ENCODE data around the gene TPRG1.
A peak's percentile ranks its signal among the peaks of the same experiment; 100 is the strongest.

The TPRG1 gene

GRCh38 chr3:189227249-189227648 is 55.5 kb downstream of the TPRG1 start:
- no peaks in the 10 kb centered on the region for H3K27me3 ChIP-seq (ENCODE audit: insufficient read depth, poor library complexity, severe bottlenecking)
- TF ChIP-seq REST (IDR thresholded peaks at IDR 0.05; ENCODE audit: insufficient replicate concordance, low read depth), result no peak
- TF ChIP-seq POLR2AphosphoS5 (IDR thresholded peaks at IDR 0.05; ENCODE audit: low read depth), result no peak
- TF ChIP-seq GABPA (IDR thresholded peaks at IDR 0.05; ENCODE audit: low read depth), result no peak
- no peak for TF ChIP-seq CTCF (IDR thresholded peaks at IDR 0.05; ENCODE audit: insufficient read depth, low read length)
- no peak for TF ChIP-seq SPI1 (IDR thresholded peaks at IDR 0.05; ENCODE audit: borderline replicate concordance, low read depth)
- no peak for DNase-seq (ENCODE audit: low read depth in 1 of 2, low spot score in 1 of 2)
- H3K27ac ChIP-seq (replicated peaks), result no peak overlapping the region
- H3K4me3 ChIP-seq (replicated peaks; ENCODE audit: insufficient read depth, low read length), result no peak overlapping the region

DNA sequence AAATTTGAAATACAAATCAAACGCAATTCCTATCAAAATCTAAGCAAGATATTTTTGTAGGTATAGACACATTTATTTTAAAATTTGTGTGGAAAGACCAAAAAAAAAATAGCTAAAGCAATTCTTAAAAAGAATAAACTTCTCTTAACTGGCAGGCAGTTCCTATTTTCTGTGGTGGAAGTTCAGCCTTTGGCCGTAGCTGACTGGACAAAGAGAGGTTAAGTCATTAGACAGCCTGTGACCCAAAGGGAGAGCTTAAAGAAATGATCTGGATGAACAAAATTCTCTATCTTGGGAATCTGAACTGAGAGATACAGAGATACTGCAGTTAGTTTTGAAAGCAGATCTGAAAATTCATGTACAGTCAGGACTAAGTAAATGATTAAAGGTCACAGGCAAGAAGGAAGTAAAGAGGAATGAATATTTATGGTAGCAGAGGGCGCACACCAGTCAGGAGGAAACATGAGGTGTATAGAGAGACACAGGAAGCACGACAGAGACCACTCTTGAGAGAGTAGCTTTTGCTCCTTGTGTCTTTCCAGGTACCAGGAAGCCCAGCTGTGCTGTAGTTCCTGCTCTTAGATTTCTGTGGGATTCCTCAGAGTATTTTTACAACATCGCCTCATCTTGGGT is 57.5 kb downstream of the TPRG1 start:
- Histone ChIP-seq H3K27me3 (ENCODE audit: insufficient read depth, poor library complexity, severe bottlenecking) (no peaks in the 10 kb centered on the region), H3K4me3 (replicated peaks; ENCODE audit: insufficient read depth, low read length) (no peak overlapping the region), H3K27ac (replicated peaks) (no peak overlapping the region)
- peak in 1 of 2 experiments; percentile 5 for DNase-seq (ENCODE audit: low read depth in 1 of 2, low spot score in 1 of 2)
- TF ChIP-seq REST (IDR thresholded peaks at IDR 0.05; ENCODE audit: insufficient replicate concordance, low read depth) (no peak), CTCF (IDR thresholded peaks at IDR 0.05; ENCODE audit: insufficient read depth, low read length) (no peak), SPI1 (IDR thresholded peaks at IDR 0.05; ENCODE audit: borderline replicate concordance, low read depth) (peak; percentile 38; the same call in 1 of the 2 replicates)

- DNase-seq (ENCODE audit: low read depth in 1 of 2, low spot score in 1 of 2), result no peak
- H3K27ac ChIP-seq (replicated peaks), result no peak overlapping the region
- no peak for TF ChIP-seq POLR2AphosphoS5 (IDR thresholded peaks at IDR 0.05; ENCODE audit: low read depth)
- TF ChIP-seq SPI1 (IDR thresholded peaks at IDR 0.05; ENCODE audit: borderline replicate concordance, low read depth), result no peak
- no peak for TF ChIP-seq CTCF (IDR thresholded peaks at IDR 0.05; ENCODE audit: insufficient read depth, low read length)
- no peak for TF ChIP-seq GABPA (IDR thresholded peaks at IDR 0.05; ENCODE audit: low read depth)
- no peak for TF ChIP-seq REST (IDR thresholded peaks at IDR 0.05; ENCODE audit: insufficient replicate concordance, low read depth)
- H3K27me3 ChIP-seq (ENCODE audit: insufficient read depth, poor library complexity, severe bottlenecking), result no peaks in the 10 kb centered on the region
- H3K4me3 ChIP-seq (replicated peaks; ENCODE audit: insufficient read depth, low read length), result no peak overlapping the region
Observed at GRCh38 chr3:189232790-189233189, 61.0 kb downstream of the TPRG1 start.
